GM23248 (cell line): ENCODE results near the gene GRM7. TPM values are rescaled to one million over a fixed set of nuclear protein-coding genes. Genes with fewer than 3 reads are reported as not detected.

Experiments used
- DNase-seq: peaks from one replicate; pipeline ENCODE4 v3.0.0-alpha.2; 2015
- H2AFZ ChIP-seq: fragments of 200-600 bp; sonication (generic); 2 replicates; pipeline ENCODE4 v1.6.1; 2016; ENCODE audit warnings: antibody characterized with exemption
- H3F3A ChIP-seq: fragments of 200-600 bp; sonication (generic); 2 replicates; pipeline ENCODE4 v1.6.1; 2016; ENCODE audit warnings: mild to moderate bottlenecking, antibody characterized with exemption, mixed run types; ENCODE audit not compliant: insufficient read depth
- H3K27ac ChIP-seq: fragments of 200-600 bp; sonication (generic); 2 replicates; pipeline ENCODE4 v1.5.1; 2016; ENCODE audit warnings: mild to moderate bottlenecking
- H3K27me3 ChIP-seq: fragments of 200-600 bp; sonication (generic); replicated peaks from 2 replicates; pipeline ENCODE4 v1.6.1; 2016; ENCODE audit warnings: mild to moderate bottlenecking; ENCODE audit not compliant: insufficient read depth
- H3K36me3 ChIP-seq: fragments of 200-600 bp; sonication (generic); 2 replicates; pipeline ENCODE4 v1.6.1; 2016; ENCODE audit warnings: low read depth, mild to moderate bottlenecking
- H3K4me1 ChIP-seq: fragments of 200-600 bp; sonication (generic); 2 replicates; pipeline ENCODE4 v1.6.1; 2016; ENCODE audit warnings: mild to moderate bottlenecking; ENCODE audit not compliant: insufficient read depth
- H3K4me2 ChIP-seq: fragments of 200-600 bp; sonication (generic); one replicate; pipeline ENCODE4 v1.6.1; 2016; ENCODE audit warnings: mild to moderate bottlenecking; ENCODE audit not compliant: unreplicated experiment
- H3K4me3 ChIP-seq: fragments of 200-600 bp; sonication (generic); 2 replicates; pipeline ENCODE4 v1.5.1; 2016; ENCODE audit warnings: mild to moderate bottlenecking
- H3K79me2 ChIP-seq: fragments of 200-600 bp; sonication (generic); 2 replicates; pipeline ENCODE4 v1.6.1; 2016; ENCODE audit warnings: mild to moderate bottlenecking; ENCODE audit not compliant: insufficient read depth
- H3K9ac ChIP-seq: fragments of 200-600 bp; sonication (generic); 2 replicates; pipeline ENCODE4 v1.6.1; 2016; ENCODE audit warnings: mild to moderate bottlenecking
- H3K9me2 ChIP-seq: fragments of 200-600 bp; sonication (generic); 2 replicates; pipeline ENCODE4 v1.6.1; 2016; ENCODE audit warnings: mixed run types, mild to moderate bottlenecking, moderate library complexity; ENCODE audit not compliant: insufficient read depth
- H3K9me3 ChIP-seq: fragments of 200-600 bp; sonication (generic); one replicate; pipeline ENCODE4 v1.6.1; 2017; ENCODE audit warnings: low read depth
- H4K20me1 ChIP-seq: fragments of 200-600 bp; sonication (generic); 2 replicates; pipeline ENCODE4 v1.6.0; 2016; ENCODE audit not compliant: insufficient read depth
- EZH2 ChIP-seq: fragments of 200-600 bp; sonication (generic); IDR thresholded peaks from 2 replicates; pipeline ENCODE4 v1.6.1; 2018; ENCODE audit warnings: antibody characterized with exemption, mild to moderate bottlenecking; ENCODE audit not compliant: insufficient read depth, poor library complexity, severe bottlenecking
- EZH2phosphoT487 ChIP-seq: fragments of 200-600 bp; sonication (generic); IDR thresholded peaks from 2 replicates; pipeline ENCODE4 v1.6.1; 2018; ENCODE audit warnings: antibody characterized with exemption, moderate library complexity, mild to moderate bottlenecking, low read depth; ENCODE audit not compliant: insufficient read depth
- WGBS, 2 experiments: methylation state at CpG; one replicate each; pipeline ENCODE4 v1.1.6; 2015 to 2017; ENCODE audit warnings: low lambda C conversion rate in 2 of 2, low coverage in 1 of 2; ENCODE audit errors: missing lambda C conversion rate in 2 of 2; 5-methylcytosine and 5-hydroxymethylcytosine counted together
- in situ Hi-C: fragments of 300-500 bp; cut with MboI; formaldehyde crosslinking; loops from 2 replicates; pipeline ENCODE4 v1.15.0; 2020
- polyA plus RNA-seq: library from polyadenylated mRNA; unstranded; fragments of >200 nt; fragmentation: Nextera tagmentation; extraction: Ambion mirVana; gene quantifications from 2 replicates; pipeline ENCODE4 v1.2.1, GENCODE V29; 2016
- total RNA-seq: library from RNA; depleted of rRNA; stranded (reverse); fragments of >200 nt; shearing (Covaris generic); gene quantifications from 2 replicates; pipeline ENCODE4 v1.2.3, GENCODE V29; 2014

GRM7 gene
- total and polyA plus RNA-seq, 2 experiments from 2014 or later: not detected

DNA sequence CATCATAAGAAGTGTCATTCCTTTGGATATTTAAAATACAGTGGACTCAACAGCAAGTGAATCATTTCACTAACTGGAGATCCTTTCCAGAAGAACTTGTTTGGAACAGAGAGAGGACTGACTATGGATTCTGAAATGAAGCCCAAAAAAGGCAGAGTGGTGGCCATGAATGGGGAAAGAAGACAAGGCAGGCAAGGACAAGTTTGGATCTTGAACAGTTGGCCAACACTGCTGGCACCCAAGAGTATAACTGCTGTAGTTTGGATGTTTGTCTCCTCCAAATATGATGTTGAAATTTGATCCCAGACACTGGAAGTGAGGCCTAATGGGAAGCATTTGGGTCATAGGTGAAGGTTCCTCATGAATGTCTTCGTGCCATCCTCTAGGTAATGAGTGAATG is 686.9 kb downstream of the GRM7 start:
- H3K9me2 ChIP-seq: no peaks in the 10 kb centered on the region
- no peak overlapping the region for H3K4me2 ChIP-seq
- no peaks in the 10 kb centered on the region for H3K79me2 ChIP-seq
- H2AFZ ChIP-seq: no peak overlapping the region
- no peak for DNase-seq
- no peak for TF ChIP-seq EZH2
- TF ChIP-seq EZH2phosphoT487: no peak
- H4K20me1 ChIP-seq: no peaks in the 10 kb centered on the region
- no peaks in the 10 kb centered on the region for H3F3A ChIP-seq
- in situ Hi-C loops: no loop called here
- H3K4me1 ChIP-seq: no peaks in the 10 kb centered on the region
- H3K9ac ChIP-seq: no peak overlapping the region
- no peak overlapping the region for H3K27ac ChIP-seq
- H3K27me3 ChIP-seq: no peaks in the 10 kb centered on the region
- H3K36me3 ChIP-seq: no peaks in the 10 kb centered on the region
- no peaks in the 10 kb centered on the region for H3K9me3 ChIP-seq
- no peak overlapping the region for H3K4me3 ChIP-seq
- 6 to 21% methylated on average over 1 of the region's 1 CpG for WGBS, 2 experiments

DNA sequence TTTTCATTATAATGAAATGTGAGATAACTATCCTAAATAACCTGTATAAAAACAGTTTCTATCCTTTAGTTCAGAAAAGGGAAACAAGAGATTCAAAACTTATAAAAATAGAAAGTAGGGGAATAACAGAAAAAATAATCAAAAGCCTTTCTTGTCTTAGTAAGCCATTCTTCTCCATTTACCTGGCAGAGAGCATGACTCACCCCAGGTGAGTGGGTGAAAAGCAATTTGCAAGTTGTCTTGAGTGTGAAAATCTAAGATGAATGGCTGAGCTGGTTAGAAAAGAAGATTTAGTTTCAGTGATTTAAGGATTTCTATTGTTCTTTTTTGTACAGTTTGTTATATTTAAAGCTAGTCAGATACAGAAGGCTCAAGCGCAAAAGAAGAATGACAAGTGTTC is 702.0 kb downstream of the GRM7 start:
- in situ Hi-C loops: no loop called here
- Histone ChIP-seq H4K20me1 (no peaks in the 10 kb centered on the region), H3K27ac (no peak overlapping the region), H3K27me3 (no peaks in the 10 kb centered on the region), H3K9ac (no peak overlapping the region), H3K36me3 (no peaks in the 10 kb centered on the region), H3K79me2 (no peaks in the 10 kb centered on the region), H3K4me3 (no peak overlapping the region), H3K4me2 (no peak overlapping the region), H3K9me2 (no peaks in the 10 kb centered on the region), H3K9me3 (no peaks in the 10 kb centered on the region), H3F3A (no peaks in the 10 kb centered on the region), H3K4me1 (no peaks in the 10 kb centered on the region), H2AFZ (no peak overlapping the region)
- TF ChIP-seq EZH2phosphoT487 (no peak), EZH2 (no peak)
- DNase-seq: no peak
- whole genome bisulfite sequencing, 2 experiments: 18% methylated on average over 1 of the region's 1 CpG

DNA sequence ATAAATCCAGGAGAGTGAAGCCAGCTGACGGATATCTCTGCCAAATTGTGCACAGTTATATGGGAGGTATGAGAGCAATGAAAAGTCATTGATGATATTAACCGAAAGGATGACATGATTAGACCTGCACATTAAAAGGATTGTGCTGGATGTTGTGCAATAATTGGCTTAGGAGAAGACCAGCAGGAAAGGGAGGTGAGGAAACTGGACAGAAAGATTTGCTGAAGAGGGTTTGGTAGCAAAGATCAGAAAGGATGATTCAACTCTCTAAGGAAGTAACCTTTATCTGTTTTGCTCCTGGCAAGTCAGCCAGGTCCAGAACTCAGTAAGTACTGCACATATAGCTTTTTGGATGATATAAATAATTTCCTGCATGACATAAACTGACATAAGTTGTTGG is 704.7 kb downstream of the GRM7 start:
- in situ Hi-C loops: no loop called here
- no peaks in the 10 kb centered on the region for H3K36me3 ChIP-seq
- no peaks in the 10 kb centered on the region for H3K9me2 ChIP-seq
- H3K4me1 ChIP-seq: no peaks in the 10 kb centered on the region
- H3K4me3 ChIP-seq: no peak overlapping the region
- no peaks in the 10 kb centered on the region for H3F3A ChIP-seq
- no peaks in the 10 kb centered on the region for H3K9me3 ChIP-seq
- no peaks in the 10 kb centered on the region for H3K79me2 ChIP-seq
- no peaks in the 10 kb centered on the region for H3K27me3 ChIP-seq
- DNase-seq: no peak
- H2AFZ ChIP-seq: no peak overlapping the region
- no peak overlapping the region for H3K27ac ChIP-seq
- 25 to 27% methylated on average over 2 of the region's 2 CpGs for WGBS, 2 experiments
- no peak for TF ChIP-seq EZH2phosphoT487
- TF ChIP-seq EZH2: no peak
- no peak overlapping the region for H3K9ac ChIP-seq
- no peaks in the 10 kb centered on the region for H4K20me1 ChIP-seq
- no peak overlapping the region for H3K4me2 ChIP-seq

- Histone ChIP-seq H4K20me1 (no peaks in the 10 kb centered on the region), H3K9me3 (no peaks in the 10 kb centered on the region), H3K27me3 (no peaks in the 10 kb centered on the region), H3K27ac (no peak overlapping the region), H3K4me1 (no peaks in the 10 kb centered on the region), H3K4me2 (no peak overlapping the region), H3K4me3 (no peak overlapping the region), H3K79me2 (no peaks in the 10 kb centered on the region), H3K36me3 (no peaks in the 10 kb centered on the region), H3K9me2 (no peaks in the 10 kb centered on the region), H2AFZ (no peak overlapping the region), H3F3A (no peaks in the 10 kb centered on the region), H3K9ac (no peak overlapping the region)
- in situ Hi-C loops: no loop called here
- no peak for TF ChIP-seq EZH2
- TF ChIP-seq EZH2phosphoT487: no peak
- DNase-seq: no peak
These were observed 706.2 kb downstream of the GRM7 start for GRCh38 chr3:7567160-7567559.

DNA sequence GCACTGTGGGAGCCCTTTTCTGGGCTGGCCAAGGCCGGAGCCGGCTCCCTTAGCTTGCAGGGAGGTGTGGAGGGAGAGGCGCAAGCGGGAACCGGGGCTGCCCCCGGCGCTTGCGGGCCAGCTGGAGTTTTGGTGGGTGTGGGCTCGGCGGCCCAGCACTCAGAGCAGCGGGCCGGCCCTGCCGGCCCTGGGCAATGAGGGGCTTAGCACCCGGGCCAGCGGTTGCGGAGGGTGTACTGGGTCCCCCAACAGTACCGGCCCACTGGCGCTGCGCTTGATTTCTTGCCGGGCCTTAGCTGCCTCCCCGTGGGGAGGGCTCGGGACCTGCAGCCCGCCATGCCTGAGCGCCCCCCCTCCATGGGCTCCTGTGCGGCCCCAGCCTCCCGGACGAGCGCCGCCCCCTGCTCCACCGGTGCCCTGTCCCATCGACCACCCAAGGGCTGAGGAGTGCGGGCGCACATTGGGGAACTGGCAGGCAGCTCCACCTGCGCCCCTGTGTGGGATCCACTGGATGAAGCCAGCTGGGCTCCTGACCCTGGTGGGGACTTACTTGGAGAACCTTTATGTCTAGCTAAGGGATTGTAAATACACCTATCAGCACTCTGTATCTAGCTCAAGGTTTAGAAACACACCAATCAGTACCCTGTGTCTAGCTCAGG is 707.7 kb downstream of the GRM7 start:
- no peaks in the 10 kb centered on the region for H3K36me3 ChIP-seq
- WGBS, 2 experiments: 78 to 79% methylated on average over 21 to 34 of the region's 34 CpGs

More for the DNA sequence above, 707.7 kb downstream of the GRM7 start:
- H3K27ac ChIP-seq: no peak overlapping the region
- no peaks in the 10 kb centered on the region for H3K9me2 ChIP-seq
- no peaks in the 10 kb centered on the region for H3F3A ChIP-seq
- DNase-seq: no peak
- no peaks in the 10 kb centered on the region for H3K4me1 ChIP-seq
- H2AFZ ChIP-seq: no peak overlapping the region
- no peak for TF ChIP-seq EZH2
- TF ChIP-seq EZH2phosphoT487: no peak
- no peaks in the 10 kb centered on the region for H3K9me3 ChIP-seq
- H3K4me2 ChIP-seq: no peak overlapping the region
- H3K79me2 ChIP-seq: no peaks in the 10 kb centered on the region
- in situ Hi-C loops: no loop called here
- H4K20me1 ChIP-seq: no peaks in the 10 kb centered on the region
- H3K4me3 ChIP-seq: no peak overlapping the region
- no peaks in the 10 kb centered on the region for H3K27me3 ChIP-seq
- no peak overlapping the region for H3K9ac ChIP-seq
